Measurements from ENCODE around the gene PTPRZ1. TPM values are rescaled to one million over a fixed set of nuclear protein-coding genes. Genes with fewer than 3 reads are reported as not detected.

The PTPRZ1 gene
- polyA plus RNA-seq, 4 donors: 3.1 to 5.9 (median 3.3) TPM

GRCh38 chr7:121945480-121946236, 72.7 kb downstream of the PTPRZ1 start:
- DNase-seq (ENCODE audit: low read depth in 4 of 4, low spot score in 2 of 4): no peak

- no peak for DNase-seq (ENCODE audit: low read depth in 4 of 4, low spot score in 2 of 4)
Observed at GRCh38 chr7:121953164-121953563, 80.2 kb downstream of the PTPRZ1 start.

- DNase-seq (ENCODE audit: low read depth in 4 of 4, low spot score in 2 of 4): no peak
Observed at GRCh38 chr7:121953601-121954000, 80.6 kb downstream of the PTPRZ1 start.

- DNase-seq (ENCODE audit: low read depth in 4 of 4, low spot score in 2 of 4): no peak
Observed at GRCh38 chr7:121954803-121955202, 81.8 kb downstream of the PTPRZ1 start.

- DNase-seq (ENCODE audit: low read depth in 4 of 4, low spot score in 2 of 4): no peak
Observed at GRCh38 chr7:121957626-121958025, 84.7 kb downstream of the PTPRZ1 start.

GRCh38 chr7:121960678-121961077, 87.7 kb downstream of the PTPRZ1 start:
- DNase-seq (ENCODE audit: low read depth in 4 of 4, low spot score in 2 of 4): no peak

GRCh38 chr7:121961089-121961867, 88.3 kb downstream of the PTPRZ1 start:
- no peak for DNase-seq (ENCODE audit: low read depth in 4 of 4, low spot score in 2 of 4)

GRCh38 chr7:121966276-121966934, 93.4 kb downstream of the PTPRZ1 start:
- DNase-seq (ENCODE audit: low read depth in 4 of 4, low spot score in 2 of 4): no peak

GRCh38 chr7:121966935-121967332, 94.0 kb downstream of the PTPRZ1 start:
- no peak for DNase-seq (ENCODE audit: low read depth in 4 of 4, low spot score in 2 of 4)

GRCh38 chr7:121985476-121986030, 112.6 kb downstream of the PTPRZ1 start:
- no peak for DNase-seq (ENCODE audit: low read depth in 4 of 4, low spot score in 2 of 4)

- no peak for DNase-seq (ENCODE audit: low read depth in 4 of 4, low spot score in 2 of 4)
Observed at GRCh38 chr7:121992068-121992467, 119.1 kb downstream of the PTPRZ1 start.

GRCh38 chr7:121994625-121995410, 121.9 kb downstream of the PTPRZ1 start:
- peak; percentile 13 to 59 (median 44) for DNase-seq (ENCODE audit: low read depth in 4 of 4, low spot score in 2 of 4)

- no peak for DNase-seq (ENCODE audit: low read depth in 4 of 4, low spot score in 2 of 4)
Observed at GRCh38 chr7:122006687-122007086, 133.7 kb downstream of the PTPRZ1 start.

- DNase-seq (ENCODE audit: low read depth in 4 of 4, low spot score in 2 of 4): no peak
Observed at GRCh38 chr7:122010116-122010515, 137.2 kb downstream of the PTPRZ1 start.

GRCh38 chr7:122013065-122013464, 140.1 kb downstream of the PTPRZ1 start:
- no peak for DNase-seq (ENCODE audit: low read depth in 4 of 4, low spot score in 2 of 4)

- DNase-seq (ENCODE audit: low read depth in 4 of 4, low spot score in 2 of 4): no peak
Observed at GRCh38 chr7:122013630-122014029, 140.7 kb downstream of the PTPRZ1 start.

- no peak for DNase-seq (ENCODE audit: low read depth in 4 of 4, low spot score in 2 of 4)
Observed at GRCh38 chr7:122014697-122015096, 141.7 kb downstream of the PTPRZ1 start.

GRCh38 chr7:122018032-122018431, 145.1 kb downstream of the PTPRZ1 start:
- DNase-seq (ENCODE audit: low read depth in 4 of 4, low spot score in 2 of 4): no peak

GRCh38 chr7:122027058-122027457, 154.1 kb downstream of the PTPRZ1 start:
- DNase-seq (ENCODE audit: low read depth in 4 of 4, low spot score in 2 of 4): no peak

- no peak for DNase-seq (ENCODE audit: low read depth in 4 of 4, low spot score in 2 of 4)
Observed at GRCh38 chr7:122033641-122034040, 160.7 kb downstream of the PTPRZ1 start.
